Left ventricle myocardium inferior (tissue), 1 donor: ENCODE results near the gene P4HA1. TPM values are rescaled to one million over a fixed set of nuclear protein-coding genes. Genes with fewer than 3 reads are reported as not detected.
A peak's percentile ranks its signal among the peaks of the same experiment; 100 is the strongest.

Experiments used
- DNase-seq: peaks from one replicate; pipeline ENCODE4 v3.0.0-alpha.2; 2020
- H3K27ac ChIP-seq: fragments of 200-600 bp; replicated peaks from 2 replicates; pipeline ENCODE4 v1.8.0; 2021
- H3K27me3 ChIP-seq: fragments of 200-600 bp; 2 replicates; pipeline ENCODE4 v1.8.0; 2021; ENCODE audit warnings: low read depth
- H3K36me3 ChIP-seq: fragments of 200-600 bp; 2 replicates; pipeline ENCODE4 v1.8.0; 2021
- H3K4me1 ChIP-seq: fragments of 200-600 bp; 2 replicates; pipeline ENCODE4 v1.8.0; 2021
- H3K4me3 ChIP-seq: fragments of 200-600 bp; 2 replicates; pipeline ENCODE4 v1.8.0; 2021; ENCODE audit warnings: mild to moderate bottlenecking, moderate library complexity
- H3K9me3 ChIP-seq: fragments of 200-600 bp; replicated peaks from 2 replicates; pipeline ENCODE4 v1.8.0; 2021
- intact Hi-C: fragments of 100-400 bp; cut with micrococcal nuclease; formaldehyde crosslinking; loops from one replicate; pipeline ENCODE4 v1.11.0; 2022
- total RNA-seq: library from RNA; stranded (reverse); fragmentation: NEBNext Ultra II Directional; extraction: Animal tissue kit (Norgen Biotek cat#: 25700); gene quantifications from one replicate; pipeline ENCODE4 v1.2.1, GENCODE V29; 2021
- TF ChIP-seq, protein P1 (sequence below): fragments of 200-600 bp; IDR thresholded peaks from 2 replicates; pipeline ENCODE4 v1.8.0; 2021; ENCODE audit warnings: antibody characterized with exemption, mild to moderate bottlenecking, borderline replicate concordance
- donor health status: DM: no; HTN: yes; CAD: no; lungs with severe emphysema.

The P4HA1 gene
- total RNA-seq, 1 donor from 2014 or later = 97.1 TPM

DNA sequence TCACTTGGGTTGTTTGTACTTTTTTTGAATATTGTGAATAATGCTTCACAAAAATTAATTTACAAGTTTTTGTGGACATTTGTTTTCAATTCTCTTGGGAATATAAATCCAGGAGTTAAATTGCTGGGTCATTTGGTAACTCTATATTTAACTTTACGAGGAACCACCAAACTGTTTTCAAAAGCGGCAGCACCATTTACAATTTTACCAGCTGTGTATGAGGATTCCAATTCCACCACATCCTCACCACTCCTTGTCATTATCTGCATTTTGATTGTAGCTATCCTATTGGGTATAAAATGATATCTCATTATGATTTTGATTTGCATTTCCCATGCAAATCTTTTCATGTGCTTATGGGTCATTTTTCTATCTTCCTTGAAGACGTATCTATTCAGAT is 9.6 kb upstream of the P4HA1 start:
- Histone ChIP-seq H3K4me1 (peaks cover 15% of the 10 kb centered on the region), H3K27me3 (no peaks in the 10 kb centered on the region), H3K9me3 (no peaks in the 10 kb centered on the region), H3K36me3 (peaks cover 11% of the 10 kb centered on the region), H3K27ac (no peak overlapping the region), H3K4me3 (no peak overlapping the region)
- intact Hi-C loops = no loop called here
- DNase-seq = no peak
- TF ChIP-seq, protein P1, sequence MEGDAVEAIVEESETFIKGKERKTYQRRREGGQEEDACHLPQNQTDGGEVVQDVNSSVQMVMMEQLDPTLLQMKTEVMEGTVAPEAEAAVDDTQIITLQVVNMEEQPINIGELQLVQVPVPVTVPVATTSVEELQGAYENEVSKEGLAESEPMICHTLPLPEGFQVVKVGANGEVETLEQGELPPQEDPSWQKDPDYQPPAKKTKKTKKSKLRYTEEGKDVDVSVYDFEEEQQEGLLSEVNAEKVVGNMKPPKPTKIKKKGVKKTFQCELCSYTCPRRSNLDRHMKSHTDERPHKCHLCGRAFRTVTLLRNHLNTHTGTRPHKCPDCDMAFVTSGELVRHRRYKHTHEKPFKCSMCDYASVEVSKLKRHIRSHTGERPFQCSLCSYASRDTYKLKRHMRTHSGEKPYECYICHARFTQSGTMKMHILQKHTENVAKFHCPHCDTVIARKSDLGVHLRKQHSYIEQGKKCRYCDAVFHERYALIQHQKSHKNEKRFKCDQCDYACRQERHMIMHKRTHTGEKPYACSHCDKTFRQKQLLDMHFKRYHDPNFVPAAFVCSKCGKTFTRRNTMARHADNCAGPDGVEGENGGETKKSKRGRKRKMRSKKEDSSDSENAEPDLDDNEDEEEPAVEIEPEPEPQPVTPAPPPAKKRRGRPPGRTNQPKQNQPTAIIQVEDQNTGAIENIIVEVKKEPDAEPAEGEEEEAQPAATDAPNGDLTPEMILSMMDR = no peak

DNA sequence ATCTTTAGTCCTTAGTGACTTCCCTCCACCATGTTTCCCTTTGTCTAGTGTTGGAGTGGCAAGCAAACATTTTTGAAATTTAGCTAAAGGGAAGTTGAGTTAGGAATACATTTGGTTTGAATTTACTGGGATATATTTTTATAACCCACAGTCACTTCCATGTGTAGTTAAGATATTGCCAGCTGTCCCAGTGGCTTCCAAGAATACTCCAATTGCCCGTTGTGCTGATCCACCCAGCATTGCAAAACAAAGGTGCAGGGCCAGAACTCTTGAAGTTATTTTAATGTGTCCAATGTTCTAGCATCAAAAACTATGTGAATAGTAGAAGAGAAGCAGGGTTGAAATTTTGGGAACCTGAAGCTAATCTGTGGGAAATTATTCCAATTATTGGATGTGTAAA is 2.5 kb upstream of the P4HA1 start:
- TF ChIP-seq, protein P1 = no peak
- Histone ChIP-seq H3K27ac (peak overlapping the region; percentile 95), H3K9me3 (no peaks in the 10 kb centered on the region), H3K4me3 (no peak overlapping the region), H3K4me1 (peaks cover 41% of the 10 kb centered on the region), H3K27me3 (no peaks in the 10 kb centered on the region), H3K36me3 (peaks cover 8% of the 10 kb centered on the region)
- DNase-seq = no peak
- intact Hi-C loops = no loop called here

DNA sequence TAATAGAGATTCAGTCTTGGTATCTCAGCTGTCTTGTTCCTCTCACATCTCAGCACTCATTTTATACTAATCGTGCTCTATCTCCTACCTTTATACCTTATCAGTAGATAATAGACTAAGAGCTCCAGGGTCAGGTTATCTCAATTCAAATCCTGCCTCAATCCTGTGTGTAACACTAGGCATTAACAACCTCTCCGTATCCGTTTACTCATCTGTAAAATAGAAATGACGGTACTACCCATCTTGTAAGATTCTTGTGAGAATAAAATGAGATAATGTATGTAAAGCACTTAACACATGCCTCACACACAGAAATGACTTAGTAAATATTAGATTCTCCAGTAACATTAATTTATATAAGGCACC is 622 bp upstream of the P4HA1 start:
- Histone ChIP-seq H3K36me3 (peaks cover 8% of the 10 kb centered on the region), H3K27me3 (no peaks in the 10 kb centered on the region)

DNA sequence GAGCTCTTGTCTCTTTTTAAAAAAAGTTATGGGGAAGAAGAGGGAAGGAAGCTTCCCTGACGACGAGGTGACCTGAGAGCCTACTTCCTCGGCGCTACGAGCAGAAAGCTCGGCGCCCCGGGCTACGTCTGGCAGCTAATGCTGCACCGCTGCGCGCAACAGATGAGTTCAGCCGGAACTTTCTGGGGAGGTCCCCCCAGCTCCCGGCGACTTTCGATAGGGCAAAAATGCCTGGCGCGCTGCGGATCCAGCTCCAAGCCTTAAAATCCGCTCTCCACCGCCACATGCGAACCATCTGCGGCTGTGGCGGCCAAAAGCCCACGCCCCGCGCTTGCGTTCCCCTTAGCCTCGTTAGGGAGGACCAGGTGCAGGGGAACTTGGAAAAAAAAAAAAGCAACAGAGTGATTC is 621 bp downstream of the P4HA1 start:
- peak; percentile 68 for DNase-seq
- intact Hi-C loops = no loop called here
- peaks cover 6% of the 10 kb centered on the region for H3K36me3 ChIP-seq
- TF ChIP-seq, protein P1 = no peak
- peaks cover 69% of the 10 kb centered on the region for H3K4me1 ChIP-seq
- H3K4me3 ChIP-seq = peak overlapping the region; percentile 78
- peak overlapping the region; percentile 95 for H3K27ac ChIP-seq
- H3K9me3 ChIP-seq = no peaks in the 10 kb centered on the region
- no peaks in the 10 kb centered on the region for H3K27me3 ChIP-seq

More for the DNA sequence above, 622 bp upstream of the P4HA1 start:
- no peak for DNase-seq
- TF ChIP-seq, protein P1 = no peak
- peaks cover 57% of the 10 kb centered on the region for H3K4me1 ChIP-seq
- H3K9me3 ChIP-seq = no peaks in the 10 kb centered on the region
- H3K27ac ChIP-seq = peak overlapping the region; percentile 95
- H3K4me3 ChIP-seq = peak overlapping the region; percentile 78
- intact Hi-C loops = no loop called here

DNA sequence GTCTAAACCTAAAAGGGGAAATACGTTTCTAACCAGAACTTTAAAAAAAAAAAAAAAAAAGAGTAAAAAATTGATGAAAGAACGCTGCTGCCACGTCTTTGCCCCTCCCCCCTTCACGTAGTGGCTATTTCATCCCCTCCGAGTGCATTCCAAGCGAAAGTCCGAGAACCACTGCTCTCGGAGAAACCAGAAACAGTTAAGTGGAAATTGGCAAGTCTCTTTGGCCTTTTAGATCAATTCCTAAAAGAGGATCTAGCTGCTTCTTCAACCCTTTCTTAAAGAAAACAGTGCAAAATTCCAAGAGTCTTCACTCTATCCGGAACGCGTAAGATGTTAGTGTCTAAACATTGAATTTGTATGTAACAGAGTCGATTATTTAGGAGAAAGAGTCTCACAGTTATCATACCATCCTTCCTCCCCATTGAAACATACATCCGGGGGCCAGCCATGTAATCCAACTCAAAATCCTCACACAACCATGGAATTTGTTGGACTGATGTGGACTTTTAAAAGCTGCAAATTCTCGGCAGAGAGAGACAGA is 1.1 kb downstream of the P4HA1 start:
- Histone ChIP-seq H3K4me3 (peak overlapping the region; percentile 78), H3K4me1 (peaks cover 74% of the 10 kb centered on the region), H3K27ac (peak overlapping the region; percentile 95), H3K27me3 (no peaks in the 10 kb centered on the region), H3K36me3 (peaks cover under 1% of the 10 kb centered on the region), H3K9me3 (no peaks in the 10 kb centered on the region)
- intact Hi-C loops = no loop called here
- peak; percentile 42 for DNase-seq
- TF ChIP-seq, protein P1 = no peak
